SK-N-SH (cell line): ENCODE measurements around the gene KLHL22. TPM values are rescaled to one million over a fixed set of nuclear protein-coding genes. Genes with fewer than 3 reads are reported as not detected.
A peak's percentile ranks its signal among the peaks of the same experiment; 100 is the strongest.

ENCODE experiments used
- CTCF ChIA-PET: fragments of 300-600, 350-600 bp; formaldehyde crosslinking; extraction: SDS; loops from one replicate; lab custom pipeline; 2021; lab: Yijun Ruan, JAX
- POLR2A ChIA-PET: fragments of 350-600 bp; sonication (Branson Sonifier 250); formaldehyde crosslinking; extraction: SDS; loops from one replicate; lab custom pipeline; 2020; ENCODE audit warnings: antibody characterized with exemption, inconsistent platforms; lab: Yijun Ruan, JAX
- DNase-seq: peaks from one replicate; pipeline ENCODE4 v3.0.0; 2012
- H2AFZ ChIP-seq: fragments of 200-600 bp; sonication (generic); 2 replicates; pipeline ENCODE4 v1.8.1; 2016; ENCODE audit warnings: antibody characterized with exemption, mild to moderate bottlenecking, low read depth
- H3F3A ChIP-seq: fragments of 200-600 bp; sonication (generic); replicated peaks from 2 replicates; pipeline ENCODE3; 2016; ENCODE audit warnings: antibody characterized with exemption, mild to moderate bottlenecking; ENCODE audit not compliant: insufficient read depth
- H3K27ac ChIP-seq, 2 experiments: fragments of 200-500 bp in 1 of 2; fragments of 200-600 bp in 1 of 2; sonication (Bioruptor generic) in 1 of 2; sonication (generic), shearing (Covaris generic) in 1 of 2; 2 replicates each; pipeline versions ENCODE4 v1.5.1 to v1.6.1; 2014 to 2016; ENCODE audit warnings: low read depth in 2 of 2, inconsistent platforms in 1 of 2, low read length in 1 of 2, mild to moderate bottlenecking in 1 of 2, mixed read lengths in 1 of 2
- H3K27me3 ChIP-seq: fragments of 200-600 bp; sonication (generic), shearing (Covaris generic); 2 replicates; pipeline ENCODE4 v1.6.1; 2016; ENCODE audit warnings: mixed run types; ENCODE audit not compliant: insufficient read depth
- H3K36me3 ChIP-seq, 2 experiments: fragments of 200-500 bp in 1 of 2; fragments of 200-600 bp in 1 of 2; sonication (Bioruptor generic) in 1 of 2; sonication (generic) in 1 of 2; replicated peaks in 1 of 2; 2 replicates each; pipeline versions ENCODE3 to v1.5.1; 2014 to 2016; ENCODE audit warnings: low read length in 1 of 2, mild to moderate bottlenecking in 1 of 2; ENCODE audit not compliant: insufficient read depth in 2 of 2, control insufficient read depth in 1 of 2
- H3K4me1 ChIP-seq, 2 experiments: fragments of 200-500 bp in 1 of 2; fragments of 200-600 bp in 1 of 2; sonication (Bioruptor generic) in 1 of 2; sonication (generic), shearing (Covaris generic) in 1 of 2; 2 replicates each; pipeline versions ENCODE4 v1.5.1 to v1.6.1; 2014 to 2016; ENCODE audit warnings: low read depth in 1 of 2, low read length in 1 of 2, mixed run types in 1 of 2; ENCODE audit not compliant: insufficient read depth in 2 of 2, control insufficient read depth in 1 of 2
- H3K4me2 ChIP-seq: fragments of 200-600 bp; sonication (generic), shearing (Covaris generic); 2 replicates; pipeline ENCODE4 v1.6.1; 2017; ENCODE audit warnings: mixed run types
- H3K4me3 ChIP-seq, 2 experiments: fragments of 200-500 bp in 1 of 2; fragments of 200-600 bp in 1 of 2; sonication (Bioruptor generic) in 1 of 2; sonication (generic), shearing (Covaris generic) in 1 of 2; 2 replicates each; pipeline versions ENCODE4 v1.5.1 to v1.8.1; 2014 to 2016; ENCODE audit warnings: low read depth in 2 of 2, inconsistent platforms in 1 of 2, low read length in 1 of 2, mild to moderate bottlenecking in 1 of 2, mixed read lengths in 1 of 2, moderate library complexity in 1 of 2
- H3K79me2 ChIP-seq: fragments of 200-600 bp; sonication (generic); 2 replicates; pipeline ENCODE4 v1.8.1; 2017; ENCODE audit warnings: mild to moderate bottlenecking; ENCODE audit not compliant: insufficient read depth
- H3K9ac ChIP-seq: fragments of 200-600 bp; sonication (generic); 2 replicates; pipeline ENCODE4 v1.6.1; 2017; ENCODE audit warnings: mixed run types
- H3K9me2 ChIP-seq: fragments of 200-600 bp; sonication (generic); 2 replicates; pipeline ENCODE4 v1.6.1; 2017; ENCODE audit warnings: mixed run types
- H3K9me3 ChIP-seq: fragments of 200-600 bp; sonication (generic); 2 replicates; pipeline ENCODE4 v1.6.1; 2017; ENCODE audit warnings: mixed run types, mild to moderate bottlenecking, moderate library complexity
- H4K20me1 ChIP-seq: fragments of 200-600 bp; sonication (generic); 2 replicates; pipeline ENCODE4 v1.6.1; 2017; ENCODE audit warnings: mild to moderate bottlenecking, mixed run types; ENCODE audit not compliant: insufficient read depth
- CHD2 ChIP-seq: fragments of 150-350 bp; IDR thresholded peaks from 2 replicates; pipeline ENCODE4 v1.6.1; 2018; ENCODE audit warnings: low read length; ENCODE audit not compliant: partially characterized antibody
- EZH2phosphoT487 ChIP-seq: fragments of 200-600 bp; sonication (generic); IDR thresholded peaks from 2 replicates; pipeline ENCODE4 v1.6.1; 2017; ENCODE audit warnings: low read depth, mixed run types, mild to moderate bottlenecking, antibody characterized with exemption, moderate library complexity, borderline replicate concordance
- FOXJ3 ChIP-seq: sonication (generic); formaldehyde crosslinking; IDR thresholded peaks from 2 replicates; pipeline ENCODE4 v1.5.1; 2020; ENCODE audit warnings: mild to moderate bottlenecking, missing genetic modification reagents
- GABPA ChIP-seq: IDR thresholded peaks from 2 replicates; pipeline ENCODE4 v1.4.0; 2012; ENCODE audit warnings: low read depth, mild to moderate bottlenecking
- GATA2 ChIP-seq: sonication (generic); formaldehyde crosslinking; IDR thresholded peaks from 2 replicates; pipeline ENCODE4 v1.5.0; 2020; ENCODE audit warnings: mild to moderate bottlenecking, missing genetic modification reagents
- MEF2A ChIP-seq: IDR thresholded peaks from 2 replicates; pipeline ENCODE4 v1.4.0; 2012; ENCODE audit warnings: low read depth, borderline replicate concordance
- POLR2AphosphoS5 ChIP-seq: IDR thresholded peaks from 2 replicates; pipeline ENCODE4 v1.6.1; 2012; ENCODE audit warnings: low read depth, low read length
- RAD21 ChIP-seq: IDR thresholded peaks from 2 replicates; pipeline ENCODE4 v1.6.1; 2012; ENCODE audit warnings: mild to moderate bottlenecking, low read length
- RCOR1 ChIP-seq: fragments of 150-350 bp; IDR thresholded peaks from 2 replicates; pipeline ENCODE4 v1.6.1; 2017; ENCODE audit warnings: antibody characterized with exemption, low read length
- RXRA ChIP-seq: IDR thresholded peaks from 2 replicates; pipeline ENCODE4 v1.4.0; 2012; ENCODE audit warnings: low read depth, mild to moderate bottlenecking, borderline replicate concordance
- SIN3A ChIP-seq: IDR thresholded peaks from 2 replicates; pipeline ENCODE4 v1.6.1; 2012; ENCODE audit warnings: low read depth, mild to moderate bottlenecking, low read length, moderate library complexity, borderline replicate concordance
- SMC3 ChIP-seq: IDR thresholded peaks from 2 replicates; pipeline ENCODE4 v1.6.1; 2012; ENCODE audit warnings: low read depth, low read length, improper control_type of control experiment
- TAF1 ChIP-seq: IDR thresholded peaks from 2 replicates; pipeline ENCODE4 v1.6.1; 2012; ENCODE audit warnings: low read depth, mild to moderate bottlenecking, low read length, moderate library complexity, borderline replicate concordance
- TEAD4 ChIP-seq: IDR thresholded peaks from 2 replicates; pipeline ENCODE4 v1.4.0; 2012; ENCODE audit warnings: mild to moderate bottlenecking, borderline replicate concordance; ENCODE audit not compliant: insufficient read depth
- YY1 ChIP-seq: IDR thresholded peaks from 2 replicates; pipeline ENCODE4 v1.4.0; 2012; ENCODE audit warnings: low read depth, mild to moderate bottlenecking
- WGBS: methylation state at CpG from one replicate; pipeline ENCODE4 v1.1.6; 2017; ENCODE audit warnings: low lambda C conversion rate; 5-methylcytosine and 5-hydroxymethylcytosine counted together
- polyA plus RNA-seq, 3 experiments: library from polyadenylated mRNA; depleted of rRNA; stranded (reverse); fragments of >200 nt; gene quantifications; 2 replicates each; pipeline ENCODE4 v1.2.3, GENCODE V29; 2012
- TF ChIP-seq, protein P1 (sequence below): fragments of 200-600 bp; sonication (generic); IDR thresholded peaks from 2 replicates; pipeline ENCODE4 v1.6.1; 2017; ENCODE audit warnings: antibody characterized with exemption, mild to moderate bottlenecking, moderate library complexity
- TF ChIP-seq, protein P2 (sequence below): fragments of 150-350 bp; IDR thresholded peaks from 2 replicates; pipeline ENCODE4 v1.6.1; 2017; ENCODE audit warnings: antibody characterized with exemption, low read length, low read depth, borderline replicate concordance
- TF ChIP-seq, protein P3 (sequence below): IDR thresholded peaks from 2 replicates; pipeline ENCODE4 v1.4.0; 2012; ENCODE audit warnings: low read depth, borderline replicate concordance
- TF ChIP-seq, protein P4 (sequence below): fragments of 150-350 bp; IDR thresholded peaks from 2 replicates; pipeline ENCODE4 v1.6.1; 2016; ENCODE audit warnings: mild to moderate bottlenecking, low read depth, low read length

Gene KLHL22
- polyA plus RNA-seq, 1 of the 3 experiments (the other 2 are of a cell fraction), result 26.5 TPM

DNA sequence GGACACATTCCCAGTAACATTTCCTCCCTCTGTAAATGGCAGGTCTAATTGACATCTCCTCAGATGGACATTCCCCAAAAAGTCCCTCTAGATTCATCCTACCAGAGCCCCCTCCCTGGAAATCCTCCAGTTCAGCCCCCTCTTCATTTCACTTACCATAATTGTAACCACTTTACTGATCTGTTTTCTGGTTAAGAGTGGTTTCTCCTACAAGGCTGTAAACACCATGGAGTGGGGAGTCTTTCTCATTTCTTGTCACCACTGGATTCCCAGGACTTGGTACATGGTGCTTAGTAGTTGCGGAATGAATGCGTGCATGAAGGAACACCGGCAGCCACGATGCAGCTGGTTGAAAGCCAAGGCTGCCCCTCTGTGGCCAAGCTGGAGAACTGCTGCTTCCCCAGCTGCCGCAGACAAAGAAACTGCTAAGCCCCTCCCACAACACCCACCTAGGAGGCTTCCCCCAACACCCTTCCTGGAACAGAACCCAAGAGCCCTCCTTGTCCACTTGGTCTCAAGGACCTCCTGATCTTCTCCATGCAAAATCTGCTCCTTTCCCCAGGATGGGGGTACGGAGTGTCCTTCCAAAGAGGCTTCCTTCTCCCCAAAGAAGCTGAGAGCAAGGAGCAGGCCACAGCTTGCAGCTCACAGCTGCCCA, 39.4 kb downstream of the KLHL22 start:
- peak; percentile 91 for DNase-seq
- no peak overlapping the region for H3K9ac ChIP-seq
- no peaks in the 10 kb centered on the region for H3K9me3 ChIP-seq
- H3F3A ChIP-seq, result peaks cover 4% of the 10 kb centered on the region
- H3K4me1 ChIP-seq, result peaks cover 0 to 7% of the 10 kb centered on the region in 2 experiments; a peak in 1 of 4 replicates
- H3K27ac ChIP-seq, result peak overlapping the region in 1 of 2 experiments; percentile 50; a peak in 1 of 4 replicates
- CTCF ChIA-PET, result interaction anchor here (0.8 to 4.8 kb wide), 28 partner anchors 8 to 173 kb away, joined by 3 to 102 read pairs (median 4); partner anchors contain the start of gene DGCR6L
- POLR2A ChIA-PET, result interaction anchor here (1.0 to 1.2 kb wide), 3 partner anchors 33 to 135 kb away, joined by 3 to 6 read pairs (median 4); no protein-coding TSS in a partner anchor
- H3K27me3 ChIP-seq, result no peaks in the 10 kb centered on the region
- TF ChIP-seq SMC3, result peak; percentile 98
- TF ChIP-seq, protein P1, sequence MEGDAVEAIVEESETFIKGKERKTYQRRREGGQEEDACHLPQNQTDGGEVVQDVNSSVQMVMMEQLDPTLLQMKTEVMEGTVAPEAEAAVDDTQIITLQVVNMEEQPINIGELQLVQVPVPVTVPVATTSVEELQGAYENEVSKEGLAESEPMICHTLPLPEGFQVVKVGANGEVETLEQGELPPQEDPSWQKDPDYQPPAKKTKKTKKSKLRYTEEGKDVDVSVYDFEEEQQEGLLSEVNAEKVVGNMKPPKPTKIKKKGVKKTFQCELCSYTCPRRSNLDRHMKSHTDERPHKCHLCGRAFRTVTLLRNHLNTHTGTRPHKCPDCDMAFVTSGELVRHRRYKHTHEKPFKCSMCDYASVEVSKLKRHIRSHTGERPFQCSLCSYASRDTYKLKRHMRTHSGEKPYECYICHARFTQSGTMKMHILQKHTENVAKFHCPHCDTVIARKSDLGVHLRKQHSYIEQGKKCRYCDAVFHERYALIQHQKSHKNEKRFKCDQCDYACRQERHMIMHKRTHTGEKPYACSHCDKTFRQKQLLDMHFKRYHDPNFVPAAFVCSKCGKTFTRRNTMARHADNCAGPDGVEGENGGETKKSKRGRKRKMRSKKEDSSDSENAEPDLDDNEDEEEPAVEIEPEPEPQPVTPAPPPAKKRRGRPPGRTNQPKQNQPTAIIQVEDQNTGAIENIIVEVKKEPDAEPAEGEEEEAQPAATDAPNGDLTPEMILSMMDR, result peak; percentile 89
- peak; percentile 38 for TF ChIP-seq CHD2
- TF ChIP-seq, protein P2, sequence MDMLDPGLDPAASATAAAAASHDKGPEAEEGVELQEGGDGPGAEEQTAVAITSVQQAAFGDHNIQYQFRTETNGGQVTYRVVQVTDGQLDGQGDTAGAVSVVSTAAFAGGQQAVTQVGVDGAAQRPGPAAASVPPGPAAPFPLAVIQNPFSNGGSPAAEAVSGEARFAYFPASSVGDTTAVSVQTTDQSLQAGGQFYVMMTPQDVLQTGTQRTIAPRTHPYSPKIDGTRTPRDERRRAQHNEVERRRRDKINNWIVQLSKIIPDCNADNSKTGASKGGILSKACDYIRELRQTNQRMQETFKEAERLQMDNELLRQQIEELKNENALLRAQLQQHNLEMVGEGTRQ, result no peak
- peak; percentile 98 for TF ChIP-seq RAD21
- H3K36me3 ChIP-seq, result peaks cover 19 to 29% of the 10 kb centered on the region in 2 experiments
- WGBS, result 11% methylated on average over 5 of the region's 6 CpGs
- no peak overlapping the region for H3K4me2 ChIP-seq
- H3K9me2 ChIP-seq, result no peaks in the 10 kb centered on the region
- H3K4me3 ChIP-seq, result no peak overlapping the region; a peak in 1 of 4 replicates
- no peaks in the 10 kb centered on the region for H4K20me1 ChIP-seq
- H2AFZ ChIP-seq, result no peak overlapping the region; the same call in 1 of the 2 replicates
- no peaks in the 10 kb centered on the region for H3K79me2 ChIP-seq

DNA sequence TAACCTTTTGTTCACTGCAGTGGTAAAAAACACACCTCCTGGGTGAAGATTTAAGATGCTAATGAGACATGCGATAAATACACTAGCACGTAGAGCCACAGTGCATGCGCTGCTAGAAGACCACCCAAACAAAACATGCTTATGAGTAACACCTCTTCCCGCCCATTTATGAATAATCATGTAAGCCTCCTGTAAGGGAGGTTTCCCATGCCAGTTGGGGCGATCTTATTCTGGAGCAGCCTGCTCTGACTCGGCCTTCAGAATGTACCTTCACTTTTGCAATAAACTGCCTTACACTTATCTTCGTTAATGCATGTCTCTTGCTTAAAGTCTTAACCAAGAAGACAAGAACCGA, 39.9 kb downstream of the KLHL22 start:
- Histone ChIP-seq H3K4me3 (no peak overlapping the region), H4K20me1 (no peaks in the 10 kb centered on the region), H3K9me2 (no peaks in the 10 kb centered on the region), H3K27ac (no peak overlapping the region), H3K4me1 (peaks cover 0 to 7% of the 10 kb centered on the region in 2 experiments; a peak in 1 of 4 replicates), H3K36me3 (peaks cover 19 to 31% of the 10 kb centered on the region in 2 experiments), H3K4me2 (no peak overlapping the region), H3K27me3 (no peaks in the 10 kb centered on the region), H3K9me3 (no peaks in the 10 kb centered on the region), H3K9ac (no peak overlapping the region), H3K79me2 (no peaks in the 10 kb centered on the region), H2AFZ (no peak overlapping the region), H3F3A (peaks cover 4% of the 10 kb centered on the region)
- POLR2A ChIA-PET, result interaction anchor here (1.2 kb wide), 1 partner anchor 38 kb away, joined by 6 read pairs; no protein-coding TSS in a partner anchor
- DNase-seq, result no peak
- CTCF ChIA-PET, result interaction anchor here (1.0 to 4.8 kb wide), 19 partner anchors 9 to 108 kb away, joined by 3 to 102 read pairs (median 6); no protein-coding TSS in a partner anchor
- TF ChIP-seq, protein P3, sequence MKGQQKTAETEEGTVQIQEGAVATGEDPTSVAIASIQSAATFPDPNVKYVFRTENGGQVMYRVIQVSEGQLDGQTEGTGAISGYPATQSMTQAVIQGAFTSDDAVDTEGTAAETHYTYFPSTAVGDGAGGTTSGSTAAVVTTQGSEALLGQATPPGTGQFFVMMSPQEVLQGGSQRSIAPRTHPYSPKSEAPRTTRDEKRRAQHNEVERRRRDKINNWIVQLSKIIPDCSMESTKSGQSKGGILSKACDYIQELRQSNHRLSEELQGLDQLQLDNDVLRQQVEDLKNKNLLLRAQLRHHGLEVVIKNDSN, result no peak
- no peak for TF ChIP-seq EZH2phosphoT487
- no peak for TF ChIP-seq RXRA
- TF ChIP-seq YY1, result no peak
- TF ChIP-seq RCOR1, result no peak
- TF ChIP-seq TEAD4, result no peak
- TF ChIP-seq MEF2A, result no peak
- no peak for TF ChIP-seq GABPA
- no peak for TF ChIP-seq RAD21
- TF ChIP-seq SIN3A, result no peak
- TF ChIP-seq FOXJ3 (CRISPR knock-in tag), result no peak
- no peak for TF ChIP-seq TAF1
- TF ChIP-seq POLR2AphosphoS5, result no peak
- TF ChIP-seq, protein P4, sequence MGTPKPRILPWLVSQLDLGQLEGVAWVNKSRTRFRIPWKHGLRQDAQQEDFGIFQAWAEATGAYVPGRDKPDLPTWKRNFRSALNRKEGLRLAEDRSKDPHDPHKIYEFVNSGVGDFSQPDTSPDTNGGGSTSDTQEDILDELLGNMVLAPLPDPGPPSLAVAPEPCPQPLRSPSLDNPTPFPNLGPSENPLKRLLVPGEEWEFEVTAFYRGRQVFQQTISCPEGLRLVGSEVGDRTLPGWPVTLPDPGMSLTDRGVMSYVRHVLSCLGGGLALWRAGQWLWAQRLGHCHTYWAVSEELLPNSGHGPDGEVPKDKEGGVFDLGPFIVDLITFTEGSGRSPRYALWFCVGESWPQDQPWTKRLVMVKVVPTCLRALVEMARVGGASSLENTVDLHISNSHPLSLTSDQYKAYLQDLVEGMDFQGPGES, result no peak
- TF ChIP-seq GATA2 (CRISPR knock-in tag), result no peak
- 87% methylated on average over 8 of the region's 8 CpGs for WGBS
